NCI-H2227 (cell line): ENCODE measurements around the gene HSPB2.
"Not testable (repeated sequence)": the region's sequence is repeated elsewhere in the genome, so short reads cannot be mapped to it uniquely, and the experiment has no call there.

Experiments used
- DNase-seq: peaks from one replicate; lab custom pipeline; 2025; ENCODE audit not compliant: unreplicated experiment; lab: John Stamatoyannopoulos, UW

The HSPB2 gene

DNA sequence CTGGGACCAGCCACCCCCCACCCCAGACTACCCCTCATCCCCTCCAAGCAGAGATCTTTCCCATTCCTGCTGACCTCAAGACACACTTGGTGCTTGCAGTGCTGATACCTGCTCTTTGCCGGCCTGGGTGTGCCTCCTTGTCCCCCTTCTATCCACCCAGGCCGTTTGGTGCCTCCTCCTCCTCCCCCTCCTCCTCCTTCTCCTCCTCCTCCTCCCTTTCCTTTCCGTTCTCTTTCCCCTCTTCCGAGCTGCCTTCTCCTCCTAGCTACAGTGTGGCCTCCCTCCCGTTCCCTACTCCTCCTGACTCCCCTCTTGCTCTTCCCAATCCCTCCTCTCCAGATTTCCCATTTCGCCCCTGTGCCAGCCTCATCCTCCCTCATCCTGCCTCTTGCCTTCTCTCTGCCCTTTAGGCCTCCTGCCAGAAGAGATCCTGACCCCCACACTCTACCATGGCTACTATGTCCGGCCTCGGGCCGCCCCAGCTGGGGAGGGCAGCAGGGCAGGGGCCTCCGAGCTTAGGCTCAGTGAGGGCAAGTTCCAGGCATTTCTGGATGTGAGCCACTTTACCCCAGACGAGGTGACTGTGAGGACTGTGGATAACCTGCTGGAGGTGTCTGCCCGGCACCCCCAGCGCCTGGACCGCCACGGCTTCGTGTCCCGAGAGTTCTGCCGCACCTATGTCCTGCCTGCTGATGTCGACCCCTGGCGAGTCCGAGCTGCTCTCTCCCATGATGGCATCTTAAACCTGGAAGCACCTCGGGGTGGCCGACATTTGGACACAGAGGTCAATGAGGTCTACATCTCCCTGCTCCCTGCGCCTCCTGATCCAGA lies 712 bp downstream of the HSPB2 start:
- no peak for DNase-seq

DNA sequence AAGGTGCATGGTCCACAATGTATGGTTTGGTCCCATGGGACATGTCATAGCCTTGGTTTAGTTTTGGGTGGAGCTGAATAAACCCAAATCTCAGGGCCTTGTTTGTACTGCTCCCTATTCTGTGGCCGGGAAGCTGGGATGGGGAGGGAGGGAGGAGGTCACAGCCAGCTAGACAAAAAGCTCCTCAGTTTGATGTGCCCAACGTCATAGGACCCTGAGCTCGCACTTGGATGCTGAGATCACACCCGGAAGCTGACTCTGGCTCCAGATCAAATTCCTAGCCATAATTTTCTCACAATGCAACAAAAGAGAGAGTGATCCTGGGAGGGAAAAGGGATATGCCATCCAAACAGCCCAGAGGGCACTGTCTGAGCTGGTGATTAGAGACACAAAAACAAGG lies 1.5 kb downstream of the HSPB2 start:
- no peak for DNase-seq

DNA sequence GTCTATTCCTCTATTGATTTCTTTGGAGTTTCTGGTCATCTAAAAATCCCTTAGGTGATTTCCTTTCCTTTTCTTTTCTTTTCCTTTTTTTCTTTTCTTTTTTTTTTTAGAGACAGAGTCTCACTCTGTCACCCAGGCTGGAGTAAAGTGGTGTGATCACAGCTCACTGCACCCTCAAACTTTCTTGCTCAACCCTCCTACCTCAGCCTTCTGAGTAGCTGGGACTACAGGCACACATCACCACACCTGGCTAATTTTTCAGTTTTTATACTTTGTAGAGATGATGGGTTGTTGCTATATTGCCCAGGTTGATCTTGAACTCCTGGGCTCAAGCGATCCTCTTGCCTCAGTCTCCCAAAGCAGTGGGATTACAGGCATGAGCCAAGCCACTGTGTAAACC lies 4.2 kb downstream of the HSPB2 start:
- DNase-seq = no peak

DNA sequence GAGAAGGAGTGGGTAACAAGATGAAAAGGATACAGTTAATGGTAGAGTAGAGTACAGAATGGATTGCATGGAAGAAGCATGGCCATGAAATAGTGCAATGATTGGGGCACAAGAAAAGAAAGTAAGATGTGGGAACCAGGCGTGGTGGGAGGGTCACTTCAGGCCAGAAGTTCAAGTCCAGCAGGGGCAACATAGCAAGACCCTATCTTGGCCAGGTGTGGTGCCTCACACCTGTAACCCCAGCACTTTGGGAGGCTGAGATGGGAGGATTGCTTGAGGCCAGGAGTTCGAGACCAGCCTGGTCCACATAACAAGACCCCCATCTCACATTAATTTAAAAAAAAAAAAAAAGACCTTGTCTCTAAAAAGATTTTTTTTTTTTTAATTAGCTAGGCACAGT lies 4.8 kb downstream of the HSPB2 start:
- no peak for DNase-seq

DNA sequence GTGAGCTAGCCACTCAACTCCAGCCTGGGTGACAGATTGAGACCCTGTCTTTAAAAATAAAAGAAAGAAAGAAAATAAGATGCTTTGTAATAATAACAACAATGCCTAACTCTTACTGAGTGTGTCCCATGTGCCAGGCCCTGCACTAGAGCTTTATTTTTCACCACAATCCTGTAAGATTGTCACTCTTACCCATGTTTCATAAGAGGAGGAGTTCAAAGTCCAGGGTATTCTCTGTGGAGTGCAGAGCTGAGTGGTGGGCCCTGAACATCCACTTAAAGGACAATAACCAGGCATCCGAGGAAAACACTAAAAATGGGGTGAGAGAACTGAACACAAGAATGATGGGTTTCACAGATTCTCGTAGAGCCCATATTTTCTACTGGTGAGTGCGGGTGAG lies 5.3 kb downstream of the HSPB2 start:
- DNase-seq = no peak

DNA sequence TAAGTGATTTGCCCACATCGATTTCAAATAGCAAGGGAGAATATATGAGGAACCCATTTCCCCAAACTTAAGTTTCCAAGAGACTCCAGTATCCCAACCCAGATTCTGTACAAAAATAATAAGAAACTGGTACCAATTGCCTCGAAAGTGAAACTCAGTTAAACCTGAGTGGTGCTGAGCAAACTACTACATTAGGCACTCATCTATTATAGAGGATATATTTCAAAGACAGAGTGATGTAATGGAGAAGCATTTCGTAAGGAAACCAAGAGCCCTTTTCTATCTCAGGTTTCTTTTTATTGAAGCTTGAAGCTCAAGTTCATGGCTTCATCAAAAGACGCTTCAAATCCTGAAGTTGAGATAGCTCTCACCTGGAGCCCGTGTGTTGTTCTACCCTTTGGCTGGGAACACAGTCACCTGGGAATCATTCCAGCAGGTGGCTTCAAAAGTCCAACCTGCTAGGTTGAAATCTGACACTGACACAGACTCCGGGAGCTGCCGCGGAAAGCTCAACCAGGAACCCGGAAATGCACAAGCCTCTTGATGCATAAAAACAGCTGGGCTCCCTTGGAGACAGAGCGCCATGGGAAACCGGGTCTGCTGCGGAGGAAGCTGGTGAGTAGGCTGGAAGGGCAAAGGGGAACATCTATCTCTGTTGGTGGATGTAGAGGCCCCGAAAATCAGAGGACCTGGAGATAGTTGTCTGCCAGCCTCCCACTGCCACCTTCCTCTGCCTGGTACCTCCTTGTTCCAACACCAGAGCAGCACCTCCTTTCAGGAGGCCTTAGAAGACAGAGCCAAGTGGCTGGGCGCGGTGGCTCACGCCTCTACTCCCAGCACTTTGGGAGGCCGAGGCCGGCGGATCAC lies 6.1 kb downstream of the HSPB2 start, which contains the start of gene C11orf52:
C11orf52 (plus strand) TSS at position 524 of the 867 bp plus-strand sequence; CDS start at position 584, 60 bp downstream.
- peak; percentile 7 for DNase-seq

DNA sequence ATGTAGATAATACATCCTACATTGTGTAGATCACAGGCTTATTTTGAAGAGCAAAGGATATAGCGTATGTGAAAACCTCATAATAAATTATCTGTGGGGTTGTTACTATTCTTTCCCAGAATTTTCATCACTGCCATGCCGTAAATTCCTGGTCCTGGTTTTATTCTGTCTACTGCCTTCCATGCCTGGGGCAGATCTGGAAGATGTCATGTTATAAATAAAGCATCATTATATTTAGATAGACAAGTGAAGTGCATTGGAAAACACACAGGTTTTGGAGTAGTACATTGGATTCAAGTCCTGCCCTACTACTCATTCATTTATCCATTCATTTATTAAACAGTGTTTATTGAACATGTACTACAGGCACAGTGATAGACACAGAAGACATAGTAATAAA lies 8.4 kb downstream of the HSPB2 start:
- no peak for DNase-seq

DNA sequence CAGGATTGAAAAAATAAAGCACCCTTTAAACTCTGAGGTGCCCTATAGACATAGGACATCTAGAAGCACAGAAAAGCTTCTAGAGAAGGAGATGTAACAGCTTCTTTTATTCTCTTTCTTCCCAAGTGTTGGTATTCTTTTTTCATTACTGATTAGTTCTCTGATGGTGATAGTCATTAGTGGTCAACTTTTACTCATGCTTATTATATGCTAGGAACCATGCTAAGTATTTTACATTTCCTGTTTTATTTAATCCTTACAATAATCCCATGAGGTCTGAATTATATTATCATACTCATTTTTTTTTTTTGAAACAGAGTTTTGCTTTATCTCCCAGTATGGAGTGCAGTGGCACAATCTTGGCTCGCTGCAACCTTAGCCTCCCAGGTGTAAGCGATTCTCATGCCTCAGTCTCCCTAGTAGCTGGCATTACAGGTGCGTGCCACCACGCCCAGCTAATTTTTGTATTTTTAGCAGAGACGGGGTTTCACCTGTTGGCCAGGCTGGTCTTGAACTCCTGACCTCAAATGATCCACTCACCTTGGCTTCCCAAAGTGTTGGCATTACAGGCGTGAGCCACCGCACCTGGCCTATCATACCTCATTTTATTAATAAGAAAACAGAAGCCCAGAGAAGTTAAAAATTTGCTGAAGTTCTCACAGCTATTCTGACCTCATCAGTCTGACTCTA lies 9.2 kb downstream of the HSPB2 start:
- DNase-seq = no peak

DNA sequence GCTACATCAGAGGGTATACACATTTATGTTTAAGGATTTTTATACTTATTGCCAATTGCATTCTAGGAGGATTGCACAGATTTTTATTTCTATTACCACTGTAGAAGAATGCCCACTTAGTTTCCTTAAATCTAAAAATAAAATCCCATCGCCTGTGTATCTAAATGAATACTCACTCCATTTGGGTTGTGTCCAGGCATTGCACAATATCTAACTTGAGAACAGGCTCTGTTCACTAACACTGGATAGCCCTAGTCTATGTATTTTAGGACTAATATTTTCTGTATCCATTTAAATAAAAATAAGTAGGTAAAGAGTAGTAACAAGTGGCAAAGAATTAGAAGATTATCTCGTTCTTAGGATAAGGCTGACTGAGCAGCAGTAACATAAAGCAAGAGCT lies 10.3 kb downstream of the HSPB2 start:
- DNase-seq = no peak

DNA sequence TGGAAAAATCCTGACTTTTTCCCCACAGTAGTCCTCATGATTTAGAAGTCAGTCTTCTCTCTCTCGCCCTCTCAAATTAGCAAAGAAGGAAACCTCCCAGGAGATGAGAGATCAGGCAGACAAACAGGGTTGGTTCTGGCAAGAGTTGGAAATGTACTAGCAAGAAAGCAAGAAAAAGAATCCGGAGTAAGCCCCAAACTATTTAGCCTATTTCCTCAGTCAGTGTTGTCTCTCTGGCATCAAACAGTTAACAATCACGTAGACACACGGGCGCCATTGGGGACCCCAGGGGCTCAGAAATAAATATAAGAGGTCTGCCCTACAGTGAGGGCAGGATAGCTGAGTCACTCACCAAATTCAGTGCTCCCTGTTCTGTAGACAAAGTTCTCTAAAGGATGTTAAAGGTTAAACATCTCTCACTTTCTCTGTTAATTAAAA lies 10.8 kb downstream of the HSPB2 start:
- no peak for DNase-seq

DNA sequence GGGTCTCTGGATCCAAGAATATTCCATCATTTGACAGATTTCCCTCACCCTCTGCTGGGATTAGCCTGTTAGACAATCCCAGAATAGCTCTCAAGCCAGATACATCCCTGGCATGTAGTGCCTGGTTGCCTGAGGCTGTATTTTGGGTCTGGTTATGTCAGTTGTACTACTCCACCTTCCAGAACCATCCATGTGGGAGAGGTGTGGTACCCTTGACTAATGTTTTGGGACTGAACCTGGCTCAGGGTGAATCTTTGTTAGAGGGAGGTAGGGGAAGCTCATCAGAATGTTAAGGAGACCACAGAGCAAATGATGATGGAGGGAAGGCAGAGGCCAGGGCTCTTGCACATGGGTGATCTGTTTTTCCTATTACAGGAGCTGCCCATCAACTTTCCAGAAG lies 11.4 kb downstream of the HSPB2 start:
- no peak for DNase-seq

DNA sequence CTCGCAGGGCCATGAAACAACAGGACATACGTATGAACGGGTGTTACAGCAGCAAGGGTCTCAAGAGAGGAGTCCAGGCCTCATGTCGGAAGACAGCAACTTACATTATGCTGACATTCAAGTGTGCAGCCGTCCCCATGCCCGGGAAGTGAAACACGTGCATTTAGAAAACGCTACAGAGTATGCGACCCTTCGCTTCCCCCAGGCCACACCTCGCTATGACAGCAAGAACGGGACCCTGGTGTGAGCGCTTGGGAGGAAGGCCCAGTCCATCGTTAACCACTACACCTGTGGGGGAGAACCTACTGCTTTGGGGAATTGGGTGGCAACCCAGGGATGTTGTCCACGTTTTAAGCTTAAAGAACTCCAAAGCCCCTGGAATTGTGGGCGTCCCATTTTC lies 13.4 kb downstream of the HSPB2 start:
- DNase-seq = no peak

DNA sequence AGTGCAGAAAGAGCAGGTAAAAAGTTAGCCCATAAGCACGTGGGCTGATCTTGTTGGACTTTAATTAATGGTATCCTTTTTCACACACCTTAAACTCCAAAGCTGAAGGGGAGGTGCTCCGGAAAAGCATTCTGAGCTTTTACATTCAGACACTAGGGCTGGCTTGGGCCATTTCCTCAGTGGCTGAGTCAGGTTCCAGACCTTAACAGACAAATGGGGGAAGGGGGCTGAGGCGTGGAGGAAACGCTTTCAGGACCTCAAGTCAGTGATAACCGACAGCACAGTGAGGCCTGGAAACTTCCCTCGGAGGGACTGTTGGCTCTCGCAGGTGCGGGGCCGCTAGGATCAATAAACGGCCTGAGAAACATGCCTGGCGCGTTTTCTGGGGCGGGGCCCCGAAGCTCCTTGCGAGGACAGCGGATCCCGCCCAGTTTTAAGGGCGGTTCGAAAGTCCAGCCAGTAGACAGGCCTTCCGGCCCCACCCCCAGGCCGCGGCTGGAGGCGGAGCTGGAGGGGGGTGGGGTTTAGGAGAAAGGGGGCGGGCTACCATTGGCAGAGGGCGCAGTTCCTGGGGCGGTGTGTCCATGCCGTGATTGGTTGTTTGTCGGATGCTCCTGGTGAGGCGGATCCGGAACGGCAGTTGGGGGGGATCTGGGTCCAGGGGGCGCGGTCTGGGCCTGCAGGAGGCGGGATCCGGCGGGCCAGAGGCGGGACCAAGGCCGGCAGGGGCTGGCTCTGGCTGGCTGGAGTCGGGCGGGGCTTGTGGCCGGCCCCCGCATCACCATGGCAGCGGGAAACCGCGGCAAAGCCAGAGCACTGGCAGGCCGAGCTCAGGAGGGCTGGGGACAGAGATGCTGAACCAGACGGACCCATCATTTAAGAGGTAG lies 14.2 kb downstream of the HSPB2 start:
- peak; percentile 98 for DNase-seq

DNA sequence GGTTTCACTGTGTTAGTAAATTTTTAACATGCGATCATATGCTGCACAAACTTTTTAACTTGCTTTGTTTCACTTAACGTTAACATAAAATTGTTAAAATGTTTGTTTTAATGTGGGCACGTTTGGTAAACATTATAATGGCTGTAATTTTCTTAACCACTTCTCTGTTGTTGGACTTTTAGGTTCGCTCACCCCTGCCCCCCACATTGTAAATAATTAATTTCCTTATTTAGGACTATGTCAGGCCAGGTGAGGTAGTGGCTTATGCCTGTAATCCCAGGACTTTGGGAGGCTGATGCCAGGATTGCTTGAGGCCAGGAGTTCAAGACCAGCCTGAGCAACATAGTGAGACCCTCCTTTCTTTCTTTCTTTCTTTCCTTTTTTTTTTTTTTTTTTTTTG lies 17.9 kb downstream of the HSPB2 start:
- no peak for DNase-seq

DNA sequence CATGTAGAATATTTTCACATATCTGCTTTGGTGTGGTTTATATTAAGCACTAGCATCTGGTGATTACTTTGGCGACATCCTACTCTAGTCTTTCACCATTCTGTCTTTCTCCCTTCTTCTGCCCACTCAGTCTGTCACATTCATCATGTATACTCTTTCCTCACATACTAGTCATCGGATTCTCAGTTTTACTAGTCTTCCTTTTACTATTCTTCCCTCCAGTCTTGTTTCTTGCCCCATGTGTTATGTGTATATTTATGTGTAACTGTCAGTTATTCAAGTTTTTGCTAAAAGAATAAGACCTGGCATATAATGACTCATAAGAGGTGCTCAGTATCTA lies 20.0 kb downstream of the HSPB2 start:
- DNase-seq = no peak

DNA sequence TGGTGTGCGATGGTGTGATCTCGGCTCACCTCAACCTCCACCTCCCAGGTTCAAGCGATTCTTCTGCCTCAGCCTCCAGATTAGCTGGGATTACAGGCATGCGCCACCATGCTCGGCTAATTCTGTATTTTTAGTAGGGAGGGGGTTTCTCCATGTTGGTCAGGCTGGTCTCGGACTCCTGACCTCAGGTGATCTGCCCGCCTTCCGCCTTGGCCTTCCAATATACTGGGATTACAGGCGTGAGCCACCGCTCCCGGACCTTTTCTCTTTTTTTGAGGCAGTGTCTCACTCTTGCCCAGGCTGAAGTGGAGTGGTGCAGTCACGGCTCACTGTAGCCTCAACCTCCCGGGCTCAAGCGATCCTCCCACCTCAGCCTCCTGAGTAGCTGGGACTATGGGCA lies 20.6 kb downstream of the HSPB2 start:
- not testable (repeated sequence) for DNase-seq

DNA sequence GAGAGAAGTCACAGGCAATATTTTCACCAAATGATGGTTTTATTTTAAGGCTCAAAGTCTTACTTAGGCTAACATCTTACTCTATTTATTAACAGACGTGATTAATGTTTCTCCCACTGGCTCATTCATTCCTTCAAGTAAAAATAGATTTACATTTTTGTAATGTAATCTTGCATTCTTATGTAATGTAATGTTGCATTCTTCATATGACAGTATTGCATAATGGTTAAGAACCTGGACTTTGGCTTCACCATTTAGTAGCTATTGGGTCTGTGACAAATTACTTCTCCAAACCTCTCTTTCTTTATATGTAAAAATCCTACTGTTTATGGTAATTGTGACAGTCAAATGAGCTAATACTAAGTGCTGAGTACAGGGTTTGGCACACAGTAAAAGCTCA lies 21.3 kb downstream of the HSPB2 start:
- no peak for DNase-seq

DNA sequence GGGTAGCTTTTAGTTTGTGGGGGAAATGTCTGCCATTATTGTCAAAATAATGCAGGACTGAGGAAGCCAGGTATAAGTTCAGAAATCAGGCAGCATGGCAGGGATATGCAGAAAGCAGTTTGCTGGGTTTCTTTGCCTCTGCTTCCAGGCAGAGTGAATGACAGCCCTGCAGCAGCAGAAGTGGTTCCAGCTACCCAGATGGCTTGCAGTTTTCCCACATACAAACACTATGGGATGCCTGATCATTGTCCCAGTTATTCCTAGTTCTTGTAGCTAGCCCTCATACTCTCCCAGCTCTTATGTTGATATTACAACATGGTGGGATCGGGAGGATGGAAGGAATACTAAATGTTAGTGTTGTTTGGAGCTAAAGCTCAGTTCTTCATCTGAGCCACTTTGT lies 21.8 kb downstream of the HSPB2 start:
- no peak for DNase-seq

DNA sequence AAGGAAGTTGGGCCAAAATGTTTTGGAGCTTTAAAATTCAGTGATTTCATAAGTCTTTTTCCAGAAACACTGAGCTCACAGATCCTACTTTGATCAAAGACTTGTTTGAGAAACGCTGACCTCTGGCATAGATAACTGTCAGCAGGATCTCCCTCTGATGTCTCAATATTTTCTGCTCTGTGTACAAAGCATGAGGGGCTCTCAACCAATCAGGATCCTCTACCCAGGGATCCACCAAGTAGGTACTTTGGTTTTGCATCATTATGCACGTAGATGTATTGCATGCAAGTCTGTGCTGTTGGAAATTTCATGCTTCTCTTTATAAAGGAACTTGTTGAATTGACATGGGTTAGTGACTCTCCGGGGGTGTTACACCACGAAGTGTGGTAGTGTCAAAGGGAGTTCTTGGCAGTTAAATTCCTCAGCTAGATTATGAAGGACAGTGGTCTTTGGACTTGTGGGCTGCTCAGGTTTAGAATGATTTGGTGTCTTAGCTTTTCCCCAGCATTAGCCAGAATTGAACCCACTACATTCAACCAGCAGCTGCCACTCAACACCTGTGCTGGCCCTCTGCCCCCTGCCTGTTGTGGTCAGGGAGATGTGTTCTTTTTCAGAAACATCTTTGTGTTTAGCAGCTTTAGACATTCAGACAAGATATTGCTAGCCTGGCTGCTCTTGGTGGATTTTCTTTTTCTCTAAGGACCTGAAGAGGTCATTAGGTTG lies 22.9 kb downstream of the HSPB2 start:
- DNase-seq = peak; percentile 7

DNA sequence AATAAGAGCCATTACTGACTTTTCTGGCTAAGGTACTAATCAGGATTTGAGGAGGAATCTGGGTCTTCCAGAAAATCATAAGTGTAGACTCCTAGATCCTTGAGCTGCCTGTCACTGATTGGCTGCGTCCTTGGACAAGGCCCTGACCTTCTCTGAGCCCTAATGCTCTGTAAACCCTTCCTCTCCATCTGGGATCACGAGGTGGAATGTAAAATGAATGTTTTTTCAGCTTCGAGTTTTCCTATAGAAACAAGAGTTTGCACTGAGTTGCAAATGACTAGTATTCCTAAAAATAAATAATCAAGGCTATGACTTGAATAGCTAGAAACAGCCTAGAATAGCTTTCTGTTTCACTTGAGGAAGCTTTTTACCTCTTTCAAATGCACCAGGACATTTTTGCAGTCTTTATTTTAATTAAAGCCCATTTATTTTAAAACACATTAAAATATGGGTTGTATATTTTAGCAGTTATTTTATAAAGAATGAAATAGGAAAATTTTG lies 23.6 kb downstream of the HSPB2 start:
- DNase-seq = no peak
